H9 (cell line): ENCODE measurements around the gene EXOG. TPM values are rescaled to one million over a fixed set of nuclear protein-coding genes. Genes with fewer than 3 reads are reported as not detected.

ENCODE experiments used
- DNase-seq: peaks from one replicate; pipeline ENCODE4 v3.0.0-alpha.2; 2017
- H2AFZ ChIP-seq: one replicate; pipeline ENCODE4 v1.6.1; 2013; ENCODE audit warnings: mild to moderate bottlenecking, low read length, control low read depth, moderate library complexity
- H2AK5ac ChIP-seq: 2 replicates; pipeline ENCODE4 v1.6.1; 2013; ENCODE audit warnings: low read length, control low read depth, mixed read lengths; ENCODE audit not compliant: insufficient read length
- H2BK120ac ChIP-seq: one replicate; pipeline ENCODE4 v1.6.1; 2013; ENCODE audit warnings: low read depth, mild to moderate bottlenecking, low read length, control low read depth, inconsistent platforms; ENCODE audit not compliant: poor library complexity, severe bottlenecking
- H2BK12ac ChIP-seq: 2 replicates; pipeline ENCODE4 v1.6.1; 2013; ENCODE audit warnings: low read length, control low read depth, mixed read lengths, low read depth; ENCODE audit not compliant: insufficient read length
- H2BK15ac ChIP-seq: 2 replicates; pipeline ENCODE4 v1.6.1; 2013; ENCODE audit warnings: low read depth, low read length, control low read depth
- H2BK20ac ChIP-seq: one replicate; pipeline ENCODE4 v1.6.1; 2013; ENCODE audit warnings: low read depth, mild to moderate bottlenecking, low read length, control low read depth, inconsistent platforms; ENCODE audit not compliant: poor library complexity, severe bottlenecking
- H2BK5ac ChIP-seq: 2 replicates; pipeline ENCODE4 v1.6.1; 2013; ENCODE audit warnings: low read length, control low read depth, mixed read lengths; ENCODE audit not compliant: insufficient read length
- H3K14ac ChIP-seq: 2 replicates; pipeline ENCODE4 v1.6.1; 2013; ENCODE audit warnings: low read length, control low read depth; ENCODE audit not compliant: insufficient read depth
- H3K18ac ChIP-seq: 2 replicates; pipeline ENCODE4 v1.6.1; 2013; ENCODE audit warnings: low read depth, mild to moderate bottlenecking, mixed read lengths, low read length, control low read depth; ENCODE audit not compliant: insufficient read length
- H3K23ac ChIP-seq: 2 replicates; pipeline ENCODE4 v1.6.1; 2013; ENCODE audit warnings: low read length, control low read depth, mixed read lengths, low read depth; ENCODE audit not compliant: insufficient read length
- H3K23me2 ChIP-seq: 2 replicates; pipeline ENCODE4 v1.6.1; 2013; ENCODE audit warnings: low read depth, mild to moderate bottlenecking, mixed read lengths, low read length, control low read depth; ENCODE audit not compliant: insufficient read length, poor library complexity, severe bottlenecking
- H3K27ac ChIP-seq: 2 replicates; pipeline ENCODE4 v1.5.1; 2013; ENCODE audit warnings: low read length, control low read depth, mixed read lengths, low read depth; ENCODE audit not compliant: insufficient read length
- H3K27me3 ChIP-seq: 2 replicates; pipeline ENCODE4 v1.6.1; 2013; ENCODE audit warnings: low read length, control low read depth, inconsistent platforms; ENCODE audit not compliant: insufficient read depth
- H3K4ac ChIP-seq: 2 replicates; pipeline ENCODE4 v1.6.1; 2013; ENCODE audit warnings: low read depth, mild to moderate bottlenecking, control low read depth, inconsistent platforms, low read length, moderate library complexity
- H3K4me1 ChIP-seq: 2 replicates; pipeline ENCODE4 v1.6.1; 2013; ENCODE audit warnings: low read length, control low read depth, inconsistent platforms; ENCODE audit not compliant: insufficient read depth
- H3K4me2 ChIP-seq: 2 replicates; pipeline ENCODE4 v1.6.1; 2013; ENCODE audit warnings: low read length, control low read depth, mixed read lengths; ENCODE audit not compliant: insufficient read length, insufficient read depth
- H3K56ac ChIP-seq: 2 replicates; pipeline ENCODE4 v1.6.1; 2013; ENCODE audit warnings: low read depth, mild to moderate bottlenecking, mixed read lengths, low read length, control low read depth; ENCODE audit not compliant: insufficient read length
- H3K79me1 ChIP-seq: 2 replicates; pipeline ENCODE4 v1.6.1; 2013; ENCODE audit warnings: low read depth, mild to moderate bottlenecking, moderate library complexity, low read length, control low read depth, inconsistent platforms; ENCODE audit not compliant: insufficient read depth, poor library complexity, severe bottlenecking
- H3K79me2 ChIP-seq: 2 replicates; pipeline ENCODE4 v1.6.1; 2013; ENCODE audit warnings: low read length, control low read depth, inconsistent platforms; ENCODE audit not compliant: insufficient read depth
- H3K9ac ChIP-seq: 2 replicates; pipeline ENCODE4 v1.6.1; 2013; ENCODE audit warnings: low read length, control low read depth, mixed read lengths; ENCODE audit not compliant: insufficient read length; ENCODE audit errors: extremely low read depth
- H3K9me3 ChIP-seq: one replicate; pipeline ENCODE4 v1.6.1; 2013; ENCODE audit warnings: low read depth, low read length, inconsistent platforms; ENCODE audit not compliant: control insufficient read depth
- H3T11ph ChIP-seq: one replicate; pipeline ENCODE4 v1.6.1; 2013; ENCODE audit warnings: mild to moderate bottlenecking, low read length, control low read depth, inconsistent platforms
- H4K20me1 ChIP-seq: one replicate; pipeline ENCODE4 v1.6.1; 2013; ENCODE audit not compliant: control insufficient read depth, insufficient read length, insufficient read depth
- H4K5ac ChIP-seq: 2 replicates; pipeline ENCODE4 v1.6.1; 2013; ENCODE audit warnings: low read depth, mild to moderate bottlenecking, mixed read lengths, low read length, control low read depth; ENCODE audit not compliant: insufficient read length
- H4K8ac ChIP-seq: replicated peaks from 2 replicates; pipeline ENCODE4 v1.6.1; 2013; ENCODE audit warnings: low read length, control low read depth, mixed read lengths, low read depth; ENCODE audit not compliant: insufficient read length
- H4K91ac ChIP-seq: 2 replicates; pipeline ENCODE4 v1.6.1; 2013; ENCODE audit warnings: low read depth, mild to moderate bottlenecking, moderate library complexity, mixed read lengths, low read length, control low read depth; ENCODE audit not compliant: insufficient read length
- H3K27ac Mint-ChIP-seq, 3 experiments: 2 replicates in 2 of 3; 3 replicates in 1 of 3; pipeline ENCODE4 v1.8.0; 2020 to 2021; ENCODE audit warnings: mixed read lengths in 3 of 3, mild to moderate bottlenecking in 1 of 3, moderate library complexity in 1 of 3
- H3K27me3 Mint-ChIP-seq: 2 replicates; pipeline ENCODE4 v1.8.0; 2021; ENCODE audit warnings: low read depth, mild to moderate bottlenecking, moderate library complexity, mixed read lengths
- H3K36me3 Mint-ChIP-seq, 3 experiments: 2 replicates in 2 of 3; 3 replicates in 1 of 3; pipeline ENCODE4 v1.8.0; 2020 to 2021; ENCODE audit warnings: low read depth in 3 of 3, mixed read lengths in 3 of 3; ENCODE audit not compliant: insufficient read depth in 1 of 3
- H3K4me1 Mint-ChIP-seq, 2 experiments: 2 replicates each; pipeline ENCODE4 v1.8.0; 2020; ENCODE audit warnings: mixed read lengths in 2 of 2
- H3K4me3 Mint-ChIP-seq, 2 experiments: 2 replicates in 1 of 2; 3 replicates in 1 of 2; pipeline ENCODE4 v1.8.0; 2020 to 2021; ENCODE audit warnings: mild to moderate bottlenecking in 2 of 2, mixed read lengths in 2 of 2, moderate library complexity in 1 of 2
- H3K9me3 Mint-ChIP-seq, 2 experiments: 2 replicates in 1 of 2; 3 replicates in 1 of 2; pipeline ENCODE4 v1.8.0; 2020; ENCODE audit warnings: mild to moderate bottlenecking in 2 of 2, mixed read lengths in 2 of 2, moderate library complexity in 1 of 2
- CTCF ChIP-seq: fragments of 200-600 bp; sonication (generic); conservative IDR thresholded peaks from 3 replicates; pipeline ENCODE4 v1.8.0; 2021; ENCODE audit warnings: antibody characterized with exemption, mild to moderate bottlenecking
- WGBS: extraction: QIAGEN DNeasy Blood & Tissue Kit; methylation state at CpG from one replicate; pipeline ENCODE4 v1.1.7; 2013; ENCODE audit warnings: missing lambda C conversion rate, low lambda C conversion rate, mixed read lengths; ENCODE audit not compliant: insufficient read length; ENCODE audit errors: extremely low coverage; 5-methylcytosine and 5-hydroxymethylcytosine counted together
- total RNA-seq: library from RNA; stranded (reverse); gene quantifications from 2 replicates; pipeline ENCODE4 v1.2.1, GENCODE V29; 2021

The EXOG gene
- total RNA-seq, 1 experiment from 2014 or later: 14.1 TPM

DNA sequence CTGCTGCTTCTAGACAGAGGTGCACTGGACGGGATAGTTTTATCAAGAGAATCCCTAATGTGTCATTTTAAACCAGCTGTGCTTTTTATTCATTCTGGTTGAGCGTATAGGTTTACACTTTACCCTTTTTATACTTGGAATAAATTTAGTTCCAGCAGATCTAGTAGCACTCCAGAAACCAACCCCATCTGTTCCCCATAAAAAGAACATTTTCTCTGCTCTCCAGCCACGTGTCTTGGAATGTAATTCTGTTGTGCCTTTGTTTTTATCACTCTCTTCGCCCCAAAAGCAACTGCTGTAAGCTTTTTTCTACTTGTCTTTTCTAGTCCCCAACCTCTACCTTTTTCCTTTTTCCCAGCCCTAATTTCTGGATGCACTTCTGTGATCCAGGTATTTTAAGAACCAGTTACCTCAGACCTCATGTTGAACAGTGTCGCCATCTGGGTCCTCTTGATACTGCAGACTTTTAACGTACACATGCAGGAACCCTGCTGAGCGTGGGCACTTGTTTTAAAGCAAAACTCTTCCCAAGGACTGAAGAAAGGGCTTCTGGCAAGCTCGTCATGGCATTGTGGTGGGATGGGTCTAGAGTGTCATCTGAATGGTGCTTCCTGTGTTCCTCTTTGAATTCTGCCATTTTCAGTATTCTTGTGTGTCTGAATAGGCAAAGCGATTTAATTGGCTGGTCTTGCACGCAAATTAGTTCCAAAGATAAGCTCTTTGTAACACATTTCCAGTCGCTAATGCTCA lies 5.7 kb upstream of the EXOG start:
- H3K23me2 ChIP-seq: no peaks in the 10 kb centered on the region
- H3K27me3 ChIP-seq: no peaks in the 10 kb centered on the region; the same call in 1 of the 2 replicates
- H3K23ac ChIP-seq: no peak overlapping the region
- H3K4me1 ChIP-seq: no peaks in the 10 kb centered on the region
- no peak overlapping the region for H2BK120ac ChIP-seq
- H4K20me1 ChIP-seq: no peaks in the 10 kb centered on the region
- no peak overlapping the region for H3K4ac ChIP-seq
- no peak overlapping the region for H3T11ph ChIP-seq
- no peaks in the 10 kb centered on the region for H3K9me3 ChIP-seq
- no peak overlapping the region for H3K4me2 ChIP-seq
- no CpG with 5 or more reads among the region's 11 CpGs for WGBS
- Mint-ChIP-seq H3K4me3 (no peak overlapping the region), H3K4me1 (no peaks in the 10 kb centered on the region), H3K27ac (peak overlapping the region in 1 of 3 experiments; percentile 77; a peak in 2 of 7 replicates), H3K27me3 (no peaks in the 10 kb centered on the region), H3K36me3 (peaks cover 2 to 20% (median 9%) of the 10 kb centered on the region in 3 experiments; a peak in 4 of 7 replicates), H3K9me3 (no peaks in the 10 kb centered on the region)
- H3K56ac ChIP-seq: no peak overlapping the region
- H4K8ac ChIP-seq: no peak overlapping the region
- no peak overlapping the region for H3K27ac ChIP-seq
- H3K79me1 ChIP-seq: no peaks in the 10 kb centered on the region
- no peak overlapping the region for H2BK15ac ChIP-seq
- no peak overlapping the region for H3K18ac ChIP-seq
- no peak for TF ChIP-seq CTCF
- H4K91ac ChIP-seq: no peak overlapping the region
- no peak overlapping the region for H2BK5ac ChIP-seq
- no peak overlapping the region for H4K5ac ChIP-seq
- no peak overlapping the region for H2BK20ac ChIP-seq
- H3K9ac ChIP-seq: no peak overlapping the region
- no peak for DNase-seq
- H2AFZ ChIP-seq: no peak overlapping the region
- H3K79me2 ChIP-seq: no peaks in the 10 kb centered on the region
- no peak overlapping the region for H2BK12ac ChIP-seq
- no peak overlapping the region for H3K14ac ChIP-seq
- no peak overlapping the region for H2AK5ac ChIP-seq
